Measurements from ENCODE around the gene TMEM39B.
"Not testable (repeated sequence)": the region's sequence is repeated elsewhere in the genome, so short reads cannot be mapped to it uniquely, and the experiment has no call there.

The TMEM39B gene

DNA sequence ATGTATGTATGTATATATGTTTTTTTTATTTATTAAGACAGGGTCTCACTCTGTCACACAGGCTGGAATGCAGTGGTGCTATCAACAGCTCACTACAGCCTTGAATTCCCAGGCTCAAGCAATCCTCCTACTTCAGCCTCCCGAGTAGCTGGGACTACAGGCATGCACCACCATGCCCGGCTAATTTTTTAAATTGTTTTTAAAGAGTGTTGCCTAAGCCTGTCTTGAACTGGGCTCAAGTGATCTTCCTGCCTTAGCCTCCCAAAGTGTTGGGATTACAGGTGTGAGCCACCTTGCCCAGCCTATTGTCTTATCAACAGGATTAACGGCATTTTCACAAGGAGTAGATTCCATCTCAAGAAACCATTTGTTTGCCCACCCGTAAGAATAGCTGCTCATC, 40.7 kb downstream of the TMEM39B start:
- DNase-seq, result not testable (repeated sequence)

DNA sequence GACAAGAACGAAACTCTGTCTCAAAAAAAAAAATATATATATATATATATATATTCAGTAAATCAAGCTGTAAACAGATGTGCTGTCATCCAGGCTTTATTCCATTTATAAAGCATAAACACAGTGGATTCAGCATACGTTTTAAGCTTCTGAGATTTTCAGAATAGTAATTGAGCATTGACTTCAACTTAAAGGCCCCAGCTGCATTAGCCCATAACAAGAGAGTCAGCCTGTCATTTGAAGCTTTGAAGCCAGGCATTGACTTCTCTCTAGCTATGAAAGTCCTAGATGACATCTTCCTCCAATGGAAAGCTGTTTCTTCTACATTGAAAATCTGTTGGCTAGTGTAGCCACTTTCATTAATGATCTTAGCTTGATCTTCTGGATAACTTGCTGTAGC, 41.7 kb downstream of the TMEM39B start:
- no peak for DNase-seq

DNA sequence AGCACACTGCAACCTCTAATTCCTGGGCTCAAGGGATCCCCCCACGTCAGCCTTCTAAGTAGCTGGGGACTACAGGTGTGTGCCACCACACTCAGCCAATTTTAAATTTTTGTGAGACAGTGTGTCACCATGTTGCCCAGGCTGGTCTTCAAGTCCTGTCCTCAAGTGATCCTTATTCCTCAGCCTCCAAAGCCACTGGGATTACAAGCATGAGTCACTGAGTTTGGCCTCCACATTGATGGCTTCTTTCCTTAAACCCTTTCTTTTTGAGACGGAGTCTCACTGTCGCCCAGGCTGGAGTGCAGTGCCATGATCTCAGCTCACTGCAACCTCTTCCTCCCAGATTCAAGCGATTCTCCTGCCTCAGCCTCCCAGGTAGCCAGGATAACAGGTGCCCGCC, 42.8 kb downstream of the TMEM39B start:
- no peak for DNase-seq

DNA sequence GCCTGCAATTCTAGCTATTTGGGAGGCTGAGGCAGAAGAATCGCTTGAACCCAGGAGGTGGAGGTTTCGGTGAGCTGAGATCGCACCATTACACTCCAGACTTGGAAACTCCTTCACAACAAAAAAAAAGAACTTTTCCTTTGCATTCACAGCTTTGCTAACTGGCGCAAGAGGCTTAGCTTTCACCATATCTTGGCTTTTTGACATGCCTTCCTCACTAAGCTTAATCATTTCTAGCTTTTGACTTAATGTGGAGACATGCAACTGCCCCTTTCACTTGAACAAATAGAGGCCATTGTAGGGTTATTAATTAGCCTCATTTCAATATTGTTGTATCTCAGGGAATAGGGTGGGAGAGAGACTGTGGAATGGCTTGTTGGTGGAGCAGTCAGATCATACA, 43.8 kb downstream of the TMEM39B start:
- no peak for DNase-seq

DNA sequence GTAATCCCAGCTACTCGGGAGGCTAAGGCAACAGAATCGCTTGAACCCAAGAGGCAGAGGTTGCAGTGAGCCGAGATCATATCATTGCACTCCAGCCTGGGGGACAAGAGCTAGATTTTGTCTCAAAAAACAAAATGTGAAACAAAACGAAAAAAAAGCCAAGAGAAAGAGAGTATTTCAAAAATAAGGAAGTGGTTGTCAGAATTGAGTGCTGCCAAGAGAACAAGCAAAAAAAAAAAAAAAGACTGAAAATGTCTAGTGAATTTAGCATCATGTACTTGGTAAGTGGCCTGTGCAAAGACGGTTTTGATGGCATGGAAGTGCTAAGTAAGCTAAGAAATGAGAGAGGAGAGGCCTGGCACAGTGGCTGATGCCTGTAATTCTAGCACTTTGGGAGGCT, 49.4 kb downstream of the TMEM39B start:
- no peak for DNase-seq

DNA sequence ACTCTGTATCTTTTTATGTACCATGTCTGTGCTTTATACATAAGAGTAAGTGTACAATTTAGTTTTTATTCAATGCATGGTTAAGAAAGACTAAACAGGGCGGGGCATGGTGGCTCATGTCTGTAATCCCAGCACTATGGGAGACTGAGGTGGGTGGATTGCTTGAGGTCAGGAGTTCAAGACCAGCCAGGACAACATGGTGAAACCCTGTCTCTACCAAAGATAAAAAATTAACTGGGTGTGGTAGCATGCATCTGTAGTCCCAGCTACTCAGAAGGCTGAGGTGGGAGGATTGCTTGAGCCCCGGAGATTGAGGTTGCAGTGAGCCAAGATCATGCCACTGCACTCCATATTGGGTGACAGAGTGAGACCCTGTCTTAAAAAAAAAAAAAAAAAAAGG, 50.6 kb downstream of the TMEM39B start:
- DNase-seq, result not testable (repeated sequence)

DNA sequence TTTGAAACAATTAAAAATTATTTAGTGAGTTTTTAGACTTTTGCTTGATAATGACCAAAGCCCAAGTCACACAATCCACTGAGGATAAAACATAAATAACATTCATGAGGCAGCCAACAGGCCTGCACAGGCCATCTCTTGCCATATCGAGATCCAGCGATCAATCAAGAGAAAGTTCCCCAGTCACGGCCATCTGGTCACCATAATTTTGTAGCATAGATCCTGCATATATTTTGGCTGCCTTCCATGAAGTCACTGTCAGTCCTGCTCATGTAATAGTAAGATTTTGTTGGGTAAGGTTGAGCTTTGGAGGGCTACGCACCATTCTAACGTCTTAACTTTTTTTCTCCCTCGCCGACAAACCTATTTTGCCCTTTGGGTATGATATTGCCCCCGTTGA, 52.6 kb downstream of the TMEM39B start:
- no peak for DNase-seq

DNA sequence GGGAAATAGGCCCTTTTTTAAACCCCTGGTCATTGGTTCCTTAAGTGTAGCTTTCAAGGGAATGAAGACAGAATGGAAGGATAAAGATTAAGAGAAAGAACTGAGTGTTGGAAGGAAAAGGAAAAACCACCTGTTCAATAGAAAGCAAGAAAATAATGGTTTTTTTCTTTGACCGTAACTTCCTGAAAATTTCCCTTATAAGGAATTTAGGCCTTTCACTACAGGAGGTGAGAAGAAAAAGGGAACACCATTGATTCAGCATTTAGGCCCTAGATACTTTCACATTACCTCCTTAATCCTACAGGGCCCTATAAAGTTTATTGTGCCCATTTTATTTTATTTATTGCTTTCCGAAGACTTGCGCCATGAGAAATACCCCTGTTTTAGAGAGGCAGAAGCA, 54.0 kb downstream of the TMEM39B start:
- DNase-seq, result no peak

DNA sequence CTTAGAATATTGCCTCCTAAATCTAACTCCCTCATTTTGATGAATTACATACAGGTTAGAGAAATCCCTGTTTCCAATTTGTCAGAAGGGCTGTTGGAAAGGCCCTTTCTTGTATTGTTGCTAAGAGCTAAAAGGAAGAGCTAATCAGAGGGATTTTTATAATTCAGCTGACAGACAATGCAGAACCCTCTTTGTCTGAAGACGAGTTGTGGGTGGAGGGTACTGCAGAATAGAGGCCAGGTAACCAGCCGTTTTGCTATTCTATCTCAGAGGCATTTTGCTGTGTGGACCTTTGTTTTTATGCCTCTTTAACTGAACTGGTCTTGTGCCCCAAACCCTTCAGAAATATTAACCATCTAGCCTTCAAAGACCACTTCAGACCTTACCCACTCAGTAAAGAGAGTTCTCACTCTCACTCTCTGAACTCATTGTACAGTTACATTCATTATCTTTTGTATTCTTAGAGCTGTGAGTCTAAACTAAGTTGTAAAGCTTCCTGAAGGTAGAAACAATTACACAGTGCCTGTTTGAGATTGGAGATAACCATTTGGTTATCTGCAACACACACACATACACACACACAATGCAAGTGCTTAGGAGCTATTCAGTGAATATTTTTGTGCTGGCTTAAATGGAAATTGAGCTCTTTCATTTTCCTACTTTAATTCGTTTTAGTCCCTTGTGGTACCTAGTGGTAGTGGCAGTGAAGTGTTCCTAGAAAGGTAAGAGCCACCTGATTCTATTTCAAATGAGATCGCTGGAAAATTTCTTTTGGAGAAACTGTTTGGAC, 54.9 kb downstream of the TMEM39B start:
- DNase-seq, result no peak

DNA sequence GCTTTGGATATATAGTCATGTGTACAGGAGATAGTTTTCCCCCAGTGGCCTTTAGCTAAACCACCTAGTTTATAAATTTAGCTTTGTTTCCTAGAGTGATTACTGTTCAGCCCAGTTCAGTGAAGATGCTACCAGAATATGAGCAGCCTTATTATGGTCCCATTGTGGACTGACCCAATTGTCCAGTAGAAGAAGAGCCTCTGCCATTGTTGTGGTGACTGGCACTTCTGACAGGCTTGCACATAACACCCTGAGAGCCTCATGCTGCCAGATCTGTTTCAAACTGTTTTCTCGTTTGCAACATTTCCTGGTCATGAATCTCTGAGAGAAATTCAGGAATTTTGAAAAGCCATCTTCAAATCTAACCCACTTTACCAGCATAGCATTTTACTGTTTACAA, 55.7 kb downstream of the TMEM39B start:
- no peak for DNase-seq

DNA sequence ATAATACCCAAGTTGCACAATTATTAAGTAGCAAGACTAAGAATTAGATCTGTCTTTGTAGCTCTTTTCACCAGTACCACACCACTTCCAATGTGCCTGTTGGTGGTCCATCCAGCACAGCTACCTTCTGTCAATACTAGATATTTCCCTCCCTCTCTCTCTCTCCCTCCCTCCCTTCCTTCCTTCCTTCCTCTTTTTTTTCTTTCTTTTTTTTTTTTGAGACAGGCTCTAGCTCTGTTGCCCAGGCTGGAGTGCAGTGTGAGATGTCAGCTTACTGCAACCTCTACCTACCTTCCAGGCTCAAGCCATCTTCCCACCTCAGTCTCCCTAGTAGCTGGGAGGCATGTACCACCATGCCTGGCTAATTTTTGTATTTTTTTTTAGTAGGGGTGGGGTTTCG, 56.2 kb downstream of the TMEM39B start:
- DNase-seq, result no peak

DNA sequence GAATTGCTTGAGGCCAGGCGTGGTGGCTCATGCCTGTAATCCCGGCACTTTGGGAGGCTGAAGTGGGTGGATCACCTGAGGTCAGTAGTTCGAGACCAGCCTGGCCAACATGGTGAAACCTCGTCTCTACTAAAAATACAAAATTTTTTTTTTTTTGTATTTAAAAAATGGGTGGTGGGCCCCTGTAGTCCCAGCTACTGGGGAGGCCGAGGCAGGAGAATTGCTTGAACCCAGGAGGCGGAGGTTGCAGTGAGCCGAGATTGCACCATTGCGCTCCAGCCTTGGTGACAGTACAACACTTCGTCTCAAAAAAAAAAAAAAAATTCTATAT, 61.2 kb downstream of the TMEM39B start:
- DNase-seq, result not testable (repeated sequence)

DNA sequence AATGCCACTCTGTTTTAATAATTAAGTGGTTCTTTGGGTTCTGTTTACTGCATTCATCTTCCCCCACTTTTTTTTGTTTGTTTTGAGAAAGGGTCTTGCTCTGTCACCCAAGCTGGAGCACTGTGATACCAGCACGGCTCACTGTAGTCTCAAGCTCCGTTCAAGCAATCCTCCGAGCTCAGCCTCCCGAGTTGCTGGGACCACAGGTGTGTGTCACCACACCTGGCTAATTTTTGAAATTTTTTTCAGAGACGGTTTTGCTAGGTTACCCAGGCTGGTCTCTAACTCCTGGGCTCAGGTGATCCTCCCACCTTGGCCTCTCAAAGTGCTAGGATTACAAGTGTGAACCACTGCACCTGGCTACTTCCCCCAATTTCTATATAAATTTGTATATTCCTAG, 64.4 kb downstream of the TMEM39B start:
- DNase-seq, result no peak

DNA sequence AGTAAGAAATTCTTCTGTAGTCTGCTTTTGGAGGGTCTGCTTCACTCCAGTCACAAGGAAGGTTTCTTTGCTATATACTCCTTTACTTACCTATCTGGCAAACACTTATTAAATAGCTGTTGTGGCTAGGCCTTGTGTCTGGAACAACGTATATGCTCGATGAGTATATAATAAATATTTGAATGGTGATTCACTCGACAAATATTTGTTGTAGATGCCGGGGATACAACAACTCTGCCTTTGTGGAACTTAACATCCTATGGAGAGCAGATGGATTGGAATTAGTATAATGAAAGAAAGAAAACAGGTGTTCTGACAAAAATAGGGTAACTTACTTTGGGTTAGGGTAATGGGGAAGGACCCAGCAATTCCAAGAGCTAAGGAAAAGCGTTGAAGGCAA, 66.2 kb downstream of the TMEM39B start:
- DNase-seq, result no peak

DNA sequence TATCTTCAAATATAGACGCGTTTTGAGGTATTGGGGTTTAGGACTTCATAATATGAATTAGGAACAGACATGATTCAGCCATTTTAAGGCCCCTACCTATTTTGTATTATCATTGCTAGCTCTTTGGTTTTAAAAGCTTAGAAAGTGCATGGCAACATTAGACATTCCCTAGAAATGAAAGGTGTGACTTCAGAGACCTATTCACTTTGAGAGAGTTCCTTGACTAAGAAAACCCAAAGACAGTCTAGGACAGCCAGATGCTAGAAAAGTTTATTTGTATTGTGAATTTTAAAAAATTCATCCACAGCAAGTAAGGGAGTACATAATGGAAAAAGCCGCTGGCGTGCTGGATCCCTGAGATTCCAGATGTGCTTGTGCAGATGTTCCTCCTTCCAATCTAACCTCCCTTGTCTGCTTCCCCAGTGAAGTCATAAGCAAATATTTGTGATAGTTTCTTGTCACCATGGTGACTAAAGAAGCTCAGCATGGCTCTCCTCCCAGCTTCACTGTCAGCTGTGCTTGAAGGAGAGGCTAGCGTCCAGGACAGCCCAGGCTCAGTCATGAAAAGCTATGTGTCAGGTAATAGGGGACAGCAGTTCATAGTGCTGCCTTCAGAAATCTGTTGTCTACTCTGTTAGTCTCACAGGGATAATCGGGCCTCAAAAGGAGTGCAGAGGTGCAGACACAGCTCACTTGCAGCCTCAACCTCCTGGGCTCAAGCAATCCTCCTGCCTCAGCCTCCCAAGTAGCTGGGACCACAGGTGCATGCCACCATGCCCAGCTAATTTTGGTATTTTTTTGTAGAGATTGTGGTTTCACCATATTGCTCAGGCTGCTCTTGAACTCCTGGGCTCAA, 69.9 kb downstream of the TMEM39B start:
- DNase-seq, result peak; percentile 42

DNA sequence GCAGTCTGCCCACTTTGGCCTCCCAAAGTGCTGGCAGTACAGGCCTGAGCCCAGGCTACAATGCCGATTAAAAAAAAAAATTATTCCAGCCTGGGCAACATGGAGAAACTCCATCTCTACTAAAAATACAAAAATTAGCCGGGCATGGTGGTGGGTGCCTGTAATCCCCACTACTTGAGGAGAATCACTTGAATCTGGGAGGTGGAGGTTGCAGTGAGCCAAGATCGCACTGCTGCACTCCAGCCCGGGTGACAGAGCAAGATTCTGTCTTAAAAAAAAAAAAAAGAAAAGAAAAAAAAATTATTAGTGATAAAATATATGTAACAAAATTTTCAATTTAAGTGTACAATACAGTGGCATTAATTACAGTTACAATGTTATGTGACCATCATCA, 70.6 kb downstream of the TMEM39B start:
- DNase-seq, result not testable (repeated sequence)

DNA sequence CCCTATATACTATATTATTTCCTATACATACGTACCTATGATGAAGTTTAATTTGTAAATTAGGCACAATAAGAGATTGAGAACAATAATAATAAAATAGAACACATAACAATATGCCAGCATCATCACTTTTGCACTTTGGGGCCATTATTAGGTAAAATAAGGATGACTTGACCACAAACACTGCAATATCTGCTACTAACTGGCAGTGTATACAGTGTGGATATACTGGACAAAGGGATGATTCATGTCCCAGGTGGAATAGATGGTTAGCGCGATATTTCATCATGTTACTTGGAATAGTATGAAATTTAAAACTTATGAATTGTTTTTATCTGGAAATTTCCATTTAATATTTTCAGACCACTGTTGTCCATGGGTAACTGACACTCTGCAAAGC, 71.3 kb downstream of the TMEM39B start:
- DNase-seq, result no peak

DNA sequence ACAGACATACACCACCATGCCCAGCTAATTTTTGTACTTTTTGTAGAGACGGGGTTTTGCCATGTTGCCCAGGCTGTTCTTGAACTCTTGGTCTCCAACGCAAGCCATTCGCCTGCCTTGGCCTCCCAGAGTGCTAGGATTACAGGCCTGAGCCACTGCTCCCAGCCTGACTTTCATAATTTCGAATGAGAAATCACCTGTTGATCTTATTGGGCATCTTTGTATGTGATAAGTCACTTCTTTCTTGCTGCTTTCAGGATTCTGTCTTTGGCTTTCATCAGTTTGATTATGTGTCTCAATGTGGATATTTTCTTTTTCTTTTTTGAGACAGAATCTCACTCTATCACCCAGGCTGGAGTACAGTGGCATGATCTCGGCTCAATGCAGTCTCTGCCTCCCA, 75.1 kb downstream of the TMEM39B start:
- not testable (repeated sequence) for DNase-seq

DNA sequence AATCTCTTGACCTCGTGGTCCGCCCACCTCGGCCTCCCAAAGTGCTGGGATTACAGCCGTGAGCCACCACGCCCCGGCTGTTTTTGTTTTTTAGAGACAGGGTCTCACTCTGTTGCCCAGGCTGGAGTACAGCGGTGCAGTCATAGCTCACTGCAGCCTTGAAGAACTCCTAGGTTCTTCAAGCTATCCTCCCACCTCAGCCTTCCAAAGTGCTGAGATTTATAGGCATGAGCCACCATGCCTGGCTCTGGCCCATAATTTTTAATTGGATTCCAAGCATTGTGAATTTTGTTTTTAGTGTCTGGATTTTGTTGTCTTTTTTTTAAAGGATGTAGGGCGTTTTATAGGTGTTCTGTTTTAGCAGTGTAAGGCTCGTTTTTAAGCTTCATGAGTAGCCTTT, 78.1 kb downstream of the TMEM39B start:
- DNase-seq, result no peak

DNA sequence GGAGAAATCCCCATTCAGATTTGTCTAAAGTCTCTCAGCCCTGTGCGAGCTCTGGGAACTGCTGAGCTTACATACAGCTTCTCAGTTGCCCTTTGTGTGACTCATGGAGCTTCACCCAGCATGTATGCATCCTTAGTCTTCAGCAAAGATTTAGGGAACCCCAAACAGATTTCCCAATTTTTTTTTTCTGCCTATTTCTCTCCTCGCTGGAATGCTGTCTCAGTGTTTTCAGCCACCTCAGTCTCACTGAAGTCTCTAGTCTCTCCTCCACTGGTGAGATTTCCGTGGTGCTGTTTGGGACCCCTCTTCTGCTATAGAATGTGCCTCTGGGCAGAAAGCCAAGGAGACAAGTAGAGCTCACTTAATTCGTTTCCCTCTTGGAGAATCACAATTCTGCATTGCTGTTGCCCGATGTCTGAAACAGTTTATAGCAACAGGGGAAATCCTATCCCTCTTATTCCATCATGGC, 78.6 kb downstream of the TMEM39B start:
- DNase-seq, result no peak
